GM20000 (cell line): ENCODE data around the gene DAP3.
"Not testable (repeated sequence)": the region's sequence is repeated elsewhere in the genome, so short reads cannot be mapped to it uniquely, and the experiment has no call there.

ENCODE experiments used
- DNase-seq: peaks from one replicate; pipeline ENCODE4 v3.0.0; 2012; ENCODE audit warnings: low spot score
- CTCF ChIP-seq: IDR thresholded peaks from 2 replicates; pipeline ENCODE4 v1.5.1; 2012; ENCODE audit warnings: mild to moderate bottlenecking, control low read depth; ENCODE audit errors: extremely low read depth, missing control alignments

DAP3 gene

GRCh38 chr1:155719703-155720102 lies 30.8 kb downstream of the DAP3 start:
- no peak for DNase-seq
- TF ChIP-seq CTCF: no peak

- TF ChIP-seq CTCF: no peak
- DNase-seq: no peak
Measured at GRCh38 chr1:155725142-155725541, 36.3 kb downstream of the DAP3 start.

GRCh38 chr1:155729031-155729898 lies 40.4 kb downstream of the DAP3 start:
- DNase-seq: peak; percentile 19
- no peak for TF ChIP-seq CTCF

- no peak for TF ChIP-seq CTCF
- no peak for DNase-seq
Measured at GRCh38 chr1:155740995-155741394, 52.1 kb downstream of the DAP3 start.

GRCh38 chr1:155741908-155742307 lies 53.0 kb downstream of the DAP3 start:
- DNase-seq: no peak
- no peak for TF ChIP-seq CTCF

- TF ChIP-seq CTCF: no peak
- DNase-seq: no peak
Measured at GRCh38 chr1:155744711-155745283, 55.9 kb downstream of the DAP3 start.

- DNase-seq: peak; percentile 87
Measured at GRCh38 chr1:155745284-155746228, 56.7 kb downstream of the DAP3 start.

- DNase-seq: not testable (repeated sequence)
Measured at GRCh38 chr1:155747586-155747985, 58.7 kb downstream of the DAP3 start.

- not testable (repeated sequence) for DNase-seq
Measured at GRCh38 chr1:155748141-155748540, 59.2 kb downstream of the DAP3 start.

- not testable (repeated sequence) for DNase-seq
Measured at GRCh38 chr1:155759017-155759416, 70.1 kb downstream of the DAP3 start.
